Hindlimb muscle (tissue), 1 donor: ENCODE measurements around the gene ACSM6. TPM values are rescaled to one million over a fixed set of nuclear protein-coding genes. Genes with fewer than 3 reads are reported as not detected.

Source experiments
- DNase-seq: peaks from one replicate; pipeline ENCODE4 v3.0.0-alpha.2; 2013
- polyA plus RNA-seq: library from polyadenylated mRNA; unstranded; fragments of 120-200 nt; gene quantifications from one replicate; pipeline ENCODE4 v1.2.1, GENCODE V29; 2013; ENCODE audit not compliant: insufficient read length

ACSM6 gene
- polyA plus RNA-seq, 1 donor: not detected

DNA sequence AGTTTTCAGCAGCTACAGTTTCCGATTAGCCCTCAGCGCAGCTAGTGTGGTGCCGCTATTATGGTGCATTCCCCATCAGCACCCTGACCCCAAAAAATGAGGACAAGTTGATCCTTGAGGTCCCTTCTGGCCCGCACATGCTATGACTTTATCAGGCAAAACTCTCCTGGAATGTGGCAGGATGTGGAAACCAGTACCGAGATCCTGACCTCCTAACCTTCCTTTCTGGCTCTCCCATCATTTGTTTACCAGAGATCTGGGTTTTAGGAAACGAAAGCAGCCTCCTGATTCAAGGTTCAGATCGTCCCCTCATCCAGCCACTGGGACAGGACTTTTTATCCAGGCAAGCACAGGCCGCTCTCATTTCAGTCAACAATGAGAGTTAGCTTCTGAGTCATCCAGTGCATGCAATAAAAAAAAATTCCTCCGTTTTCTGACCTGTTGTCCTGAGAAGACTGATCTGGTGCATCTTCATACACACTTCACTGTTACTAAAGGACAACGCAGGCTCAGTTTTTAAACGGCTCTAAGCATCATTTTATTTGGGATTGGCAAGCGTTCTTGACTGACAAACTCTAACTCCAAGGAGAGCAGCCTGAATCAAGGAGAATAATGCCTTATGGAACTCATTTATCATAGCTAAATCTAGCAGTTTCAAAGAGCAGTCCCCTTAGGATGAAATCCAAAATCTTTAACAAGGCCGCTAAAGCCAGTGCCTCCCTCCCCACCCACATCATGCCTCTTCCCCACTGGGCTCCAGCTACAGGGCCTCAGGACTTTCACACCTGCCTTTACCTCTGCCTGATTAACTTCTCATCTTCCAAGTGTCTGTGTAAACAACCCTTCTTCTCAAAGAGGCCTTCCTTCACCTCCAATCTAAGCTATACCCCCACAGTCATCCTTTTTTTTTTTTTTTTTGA, 79.6 kb downstream of the ACSM6 start:
- DNase-seq: no peak

DNA sequence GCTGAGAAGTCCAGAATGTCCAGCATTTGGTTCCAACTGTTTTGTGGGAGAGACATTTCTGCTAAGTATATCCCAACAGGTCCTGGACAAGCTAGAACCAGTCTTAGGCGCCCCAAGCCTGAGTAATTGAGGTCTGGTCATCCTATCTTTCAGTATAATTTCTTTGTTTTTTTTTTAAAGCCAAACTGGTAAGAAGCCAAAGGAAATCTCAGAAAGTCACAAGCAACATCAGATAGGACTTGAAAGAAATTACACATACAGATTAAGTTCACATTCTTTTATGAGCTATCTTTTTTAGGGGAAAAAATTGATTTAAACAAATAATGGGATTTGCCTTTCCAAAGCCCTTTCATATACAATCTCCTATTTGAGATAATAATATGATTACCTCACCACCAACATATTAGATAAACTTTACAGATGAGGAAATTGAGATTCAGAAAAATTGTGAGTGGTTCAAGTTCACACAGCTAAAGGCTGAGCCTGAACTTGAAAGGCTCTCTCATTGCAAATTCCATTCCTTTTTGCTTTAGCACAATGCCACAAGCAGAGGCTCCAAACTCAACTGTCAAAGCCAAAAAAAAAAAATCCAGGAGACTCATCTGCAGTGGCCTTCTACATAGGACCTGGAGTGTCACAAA, 81.8 kb downstream of the ACSM6 start:
- DNase-seq: no peak

- DNase-seq: no peak
Observed at GRCh38 chr10:95276367-95277200, 82.5 kb downstream of the ACSM6 start.

DNA sequence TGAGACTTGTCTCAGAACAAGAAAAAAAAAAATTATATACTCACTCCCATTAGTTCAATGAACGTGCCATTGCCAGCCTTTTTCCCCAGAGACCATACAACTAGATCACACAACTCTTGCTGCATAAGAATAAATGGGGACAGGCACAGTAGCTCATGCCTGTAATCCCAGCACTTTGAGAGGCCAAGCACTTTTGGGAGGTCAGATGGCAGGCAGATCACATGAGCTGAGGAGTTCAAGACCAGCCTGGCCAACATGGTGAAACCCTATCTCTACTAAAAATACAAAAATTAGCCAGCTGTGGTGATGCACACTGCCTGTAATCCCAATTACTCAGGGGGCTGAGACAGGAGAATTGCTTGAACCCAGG, 83.1 kb downstream of the ACSM6 start:
- no peak for DNase-seq

- no peak for DNase-seq
Observed at GRCh38 chr10:95277614-95278013, 83.6 kb downstream of the ACSM6 start.

Other genes with a start within 250 kb of the ACSM6 start
- 0.49 TPM for gene CYP2C8, start 124.7 kb upstream of the ACSM6 start, polyA plus RNA-seq
- gene PDLIM1, start 96.8 kb downstream of the ACSM6 start, polyA plus RNA-seq: 35.6 TPM